GM21723 (cell line): ENCODE data around the gene PRSS2.
A peak's percentile ranks its signal among the peaks of the same experiment; 100 is the strongest.

Source experiments
- ATAC-seq: cut with Tn5 transposase; IDR thresholded peaks from one replicate; pipeline ENCODE4 v1.9.1; 2021; ENCODE audit warnings: mild to moderate bottlenecking, moderate library complexity; ENCODE audit not compliant: unreplicated experiment

PRSS2 gene

DNA sequence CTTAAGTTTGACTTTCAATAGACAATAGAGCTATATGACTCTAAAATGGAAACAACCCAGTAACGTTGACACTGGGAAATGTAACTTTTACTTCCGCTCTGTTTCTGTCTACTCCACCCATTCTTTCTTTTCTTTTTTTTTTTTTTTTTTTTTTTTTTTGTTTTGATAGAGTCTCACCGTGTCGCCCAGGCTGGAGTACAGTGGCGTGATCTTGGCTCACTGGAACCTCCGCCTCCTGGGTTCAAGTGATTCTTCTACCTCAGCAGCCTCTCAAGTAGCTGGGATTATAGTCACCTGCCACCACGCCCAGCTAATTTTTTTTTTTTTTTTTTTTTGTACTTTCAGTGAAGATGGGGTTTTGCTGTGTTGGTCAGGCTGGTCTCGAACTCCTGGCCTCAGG, 13.9 kb downstream of the PRSS2 start:
- ATAC-seq: no peak

DNA sequence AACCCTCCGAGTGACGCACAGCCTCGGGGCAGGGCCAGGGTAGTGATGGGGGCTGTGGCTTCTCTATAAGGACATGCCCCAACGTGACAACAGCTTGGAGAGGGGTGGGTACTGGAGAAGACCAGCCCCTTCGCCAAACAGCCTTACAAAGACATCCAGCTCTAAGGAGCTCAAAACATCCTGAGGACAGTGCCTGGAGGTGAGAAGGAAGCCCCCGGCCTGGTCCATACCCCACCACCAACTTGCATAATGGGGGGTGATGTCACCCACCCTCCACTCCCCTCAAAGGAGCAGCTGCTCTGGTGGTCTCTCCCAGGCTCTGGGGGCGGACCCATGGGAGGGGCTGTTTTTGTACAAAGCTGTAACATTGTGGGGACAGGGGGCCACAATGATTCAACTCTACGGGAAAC, 15.1 kb downstream of the PRSS2 start:
- ATAC-seq: no peak

DNA sequence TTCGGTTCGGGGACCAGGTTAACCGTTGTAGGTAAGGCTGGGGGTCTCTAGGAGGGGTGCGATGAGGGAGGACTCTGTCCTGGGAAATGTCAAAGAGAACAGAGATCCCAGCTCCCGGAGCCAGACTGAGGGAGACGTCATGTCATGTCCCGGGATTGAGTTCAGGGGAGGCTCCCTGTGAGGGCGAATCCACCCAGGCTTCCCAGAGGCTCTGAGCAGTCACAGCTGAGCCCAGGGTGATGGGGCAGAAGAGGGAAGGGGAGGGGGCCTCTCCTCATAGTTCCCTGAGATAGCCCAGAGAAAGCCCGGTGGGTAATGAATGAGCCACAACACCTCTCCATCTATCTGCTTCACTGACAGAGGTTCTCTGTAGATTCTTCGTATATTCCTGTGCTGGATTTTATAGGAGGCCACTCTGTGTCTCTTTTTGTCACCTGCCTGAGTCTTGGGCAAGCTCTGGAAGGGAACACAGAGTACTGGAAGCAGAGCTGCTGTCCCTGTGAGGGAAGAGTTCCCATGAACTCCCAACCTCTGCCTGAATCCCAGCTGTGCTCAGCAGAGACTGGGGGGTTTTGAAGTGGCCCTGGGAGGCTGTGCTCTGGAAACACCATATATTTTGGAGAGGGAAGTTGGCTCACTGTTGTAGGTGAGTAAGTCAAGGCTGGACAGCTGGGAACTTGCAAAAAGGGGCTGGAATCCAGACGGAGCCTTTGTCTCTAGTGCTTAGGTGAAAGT, 16.4 kb downstream of the PRSS2 start:
- no peak for ATAC-seq

DNA sequence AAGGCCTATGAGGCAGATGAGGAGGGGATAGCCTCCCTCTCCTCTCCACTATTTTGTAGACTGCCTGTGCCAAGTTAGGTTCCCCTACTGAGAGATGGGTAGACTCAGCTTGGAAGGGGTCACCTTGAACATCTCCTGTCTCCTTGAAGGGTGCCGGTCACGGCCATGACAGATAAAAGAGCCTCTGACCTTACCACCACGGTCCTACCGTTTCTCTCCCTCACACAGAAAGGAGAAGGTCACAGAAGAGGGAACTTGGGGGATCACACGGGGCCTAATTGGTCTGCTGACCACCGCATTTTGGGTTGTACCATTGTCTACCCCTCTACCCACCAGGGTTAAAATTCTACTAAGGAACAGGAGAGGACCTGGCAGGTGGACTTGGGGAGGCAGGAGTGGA, 17.0 kb downstream of the PRSS2 start:
- ATAC-seq: no peak

DNA sequence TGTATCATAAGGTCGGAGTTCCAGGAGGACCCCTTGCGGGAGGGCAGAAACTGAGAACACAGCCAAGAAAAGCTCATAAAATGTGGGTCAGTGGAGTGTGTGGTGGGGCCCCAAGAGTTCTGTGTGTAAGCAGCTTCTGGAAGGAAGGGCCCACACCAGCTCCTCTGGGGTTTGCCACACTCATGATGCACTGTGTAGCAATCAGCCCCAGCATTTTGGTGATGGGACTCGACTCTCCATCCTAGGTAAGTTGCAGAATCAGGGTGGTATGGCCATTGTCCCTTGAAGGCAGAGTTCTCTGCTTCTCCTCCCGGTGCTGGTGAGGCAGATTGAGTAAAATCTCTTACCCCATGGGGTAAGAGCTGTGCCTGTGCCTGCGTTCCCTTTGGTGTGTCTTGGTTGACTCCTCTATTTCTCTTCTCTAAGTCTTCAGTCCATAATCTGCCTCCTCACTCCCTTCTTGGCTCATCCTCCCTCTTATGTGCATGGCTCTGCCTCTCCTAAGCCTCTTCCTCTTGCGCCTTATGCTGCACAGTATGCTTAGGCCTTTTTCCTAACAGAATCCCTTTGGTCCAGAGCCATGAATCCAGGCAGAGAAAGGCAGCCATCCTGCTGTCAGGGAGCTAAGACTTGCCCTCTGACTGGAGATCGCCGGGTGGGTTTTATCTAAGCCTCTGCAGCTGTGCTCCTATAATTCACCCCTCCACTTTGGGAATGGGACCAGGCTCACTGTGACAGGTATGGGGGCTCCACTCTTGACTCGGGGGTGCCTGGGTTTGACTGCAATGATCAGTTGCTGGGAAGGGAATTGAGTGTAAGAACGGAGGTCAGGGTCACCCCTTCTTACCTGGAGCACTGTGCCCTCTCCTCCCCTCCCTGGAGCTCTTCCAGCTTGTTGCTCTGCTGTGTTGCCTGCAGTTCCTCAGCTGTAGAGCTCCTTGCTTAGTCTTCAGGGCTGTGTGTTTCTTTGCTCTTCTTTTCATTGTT, 17.8 kb downstream of the PRSS2 start:
- no peak for ATAC-seq

DNA sequence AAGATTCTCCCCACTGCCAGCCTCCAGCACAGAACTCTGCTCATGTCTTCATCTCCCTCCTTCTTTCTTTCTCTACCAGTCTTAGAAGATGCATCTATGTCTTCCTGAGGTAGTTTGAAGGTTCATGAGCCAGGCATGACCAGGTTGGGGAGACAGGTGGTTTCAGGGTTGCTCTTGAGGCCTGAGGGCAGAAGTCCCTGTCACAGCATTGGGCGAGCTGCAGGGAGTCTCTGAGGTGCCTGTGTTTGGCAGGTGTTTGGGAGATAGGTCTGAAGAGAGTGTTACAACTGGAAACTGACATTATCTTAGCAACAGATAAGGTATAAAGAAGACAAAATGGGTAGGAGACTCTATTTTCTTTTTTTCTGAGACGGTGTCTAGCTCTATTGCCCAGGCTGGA, 18.7 kb downstream of the PRSS2 start:
- no peak for ATAC-seq

DNA sequence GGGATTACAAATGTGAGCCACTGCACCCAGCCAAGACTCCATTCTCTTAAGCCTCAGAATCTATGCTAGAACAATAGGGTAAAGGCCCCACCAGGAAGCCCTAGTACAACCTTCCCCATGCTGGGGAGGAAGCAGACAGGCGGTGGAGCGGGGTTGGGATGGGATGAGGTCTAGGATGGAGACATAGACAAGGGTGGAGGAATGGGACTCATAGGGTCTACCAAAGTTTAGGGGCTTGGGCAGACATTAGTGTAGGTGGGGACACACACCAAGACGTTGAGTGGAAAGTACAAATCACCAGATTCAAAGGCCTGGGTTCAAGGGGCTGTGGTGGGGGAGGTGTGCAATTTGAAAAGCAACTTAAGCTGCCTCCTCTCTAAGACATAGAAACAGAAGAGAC, 19.3 kb downstream of the PRSS2 start:
- no peak for ATAC-seq

DNA sequence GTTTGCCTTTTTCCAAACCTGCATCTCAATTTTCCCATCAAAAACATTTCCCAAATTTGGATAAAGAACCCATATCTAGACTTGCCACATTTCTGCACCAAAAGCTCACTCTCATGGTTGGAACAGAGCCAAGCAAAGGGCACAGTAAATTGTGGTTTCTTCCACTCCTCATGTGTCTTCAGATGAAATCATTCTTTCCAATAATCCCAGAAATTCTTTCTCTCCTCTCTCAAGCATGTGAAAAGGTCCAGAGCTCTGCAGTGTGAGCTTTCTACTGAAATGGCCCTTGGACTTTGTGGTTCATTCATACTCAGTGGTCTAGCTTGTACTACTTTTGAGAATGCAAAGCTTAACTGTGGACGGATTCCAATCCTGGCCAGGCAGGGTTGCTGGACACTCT, 19.8 kb downstream of the PRSS2 start:
- no peak for ATAC-seq

DNA sequence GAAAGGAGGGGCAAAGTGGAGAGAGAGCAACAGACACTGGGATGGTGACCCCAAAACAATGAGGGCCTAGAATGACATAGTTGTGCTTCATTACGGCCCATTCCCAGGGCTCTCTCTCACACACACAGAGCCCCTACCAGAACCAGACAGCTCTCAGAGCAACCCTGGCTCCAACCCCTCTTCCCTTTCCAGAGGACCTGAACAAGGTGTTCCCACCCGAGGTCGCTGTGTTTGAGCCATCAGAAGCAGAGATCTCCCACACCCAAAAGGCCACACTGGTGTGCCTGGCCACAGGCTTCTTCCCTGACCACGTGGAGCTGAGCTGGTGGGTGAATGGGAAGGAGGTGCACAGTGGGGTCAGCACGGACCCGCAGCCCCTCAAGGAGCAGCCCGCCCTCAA, 20.7 kb downstream of the PRSS2 start:
- no peak for ATAC-seq

DNA sequence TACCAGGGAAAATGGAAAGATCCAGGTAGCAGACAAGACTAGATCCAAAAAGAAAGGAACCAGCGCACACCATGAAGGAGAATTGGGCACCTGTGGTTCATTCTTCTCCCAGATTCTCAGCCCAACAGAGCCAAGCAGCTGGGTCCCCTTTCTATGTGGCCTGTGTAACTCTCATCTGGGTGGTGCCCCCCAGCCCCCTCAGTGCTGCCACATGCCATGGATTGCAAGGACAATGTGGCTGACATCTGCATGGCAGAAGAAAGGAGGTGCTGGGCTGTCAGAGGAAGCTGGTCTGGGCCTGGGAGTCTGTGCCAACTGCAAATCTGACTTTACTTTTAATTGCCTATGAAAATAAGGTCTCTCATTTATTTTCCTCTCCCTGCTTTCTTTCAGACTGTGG, 21.4 kb downstream of the PRSS2 start:
- no peak for ATAC-seq

DNA sequence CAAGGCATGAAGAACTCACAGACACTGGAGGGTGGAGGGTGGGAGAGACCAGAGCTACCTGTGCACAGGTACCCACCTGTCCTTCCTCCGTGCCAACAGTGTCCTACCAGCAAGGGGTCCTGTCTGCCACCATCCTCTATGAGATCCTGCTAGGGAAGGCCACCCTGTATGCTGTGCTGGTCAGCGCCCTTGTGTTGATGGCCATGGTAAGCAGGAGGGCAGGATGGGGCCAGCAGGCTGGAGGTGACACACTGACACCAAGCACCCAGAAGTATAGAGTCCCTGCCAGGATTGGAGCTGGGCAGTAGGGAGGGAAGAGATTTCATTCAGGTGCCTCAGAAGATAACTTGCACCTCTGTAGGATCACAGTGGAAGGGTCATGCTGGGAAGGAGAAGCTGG, 21.8 kb downstream of the PRSS2 start:
- ATAC-seq: no peak

DNA sequence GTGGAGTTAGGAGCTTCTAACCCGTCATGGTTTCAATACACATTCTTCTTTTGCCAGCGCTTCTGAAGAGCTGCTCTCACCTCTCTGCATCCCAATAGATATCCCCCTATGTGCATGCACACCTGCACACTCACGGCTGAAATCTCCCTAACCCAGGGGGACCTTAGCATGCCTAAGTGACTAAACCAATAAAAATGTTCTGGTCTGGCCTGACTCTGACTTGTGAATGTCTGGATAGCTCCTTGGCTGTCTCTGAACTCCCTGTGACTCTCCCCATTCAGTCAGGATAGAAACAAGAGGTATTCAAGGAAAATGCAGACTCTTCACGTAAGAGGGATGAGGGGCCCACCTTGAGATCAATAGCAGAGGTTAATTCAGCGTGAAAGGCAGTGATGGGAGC, 22.4 kb downstream of the PRSS2 start:
- no peak for ATAC-seq

DNA sequence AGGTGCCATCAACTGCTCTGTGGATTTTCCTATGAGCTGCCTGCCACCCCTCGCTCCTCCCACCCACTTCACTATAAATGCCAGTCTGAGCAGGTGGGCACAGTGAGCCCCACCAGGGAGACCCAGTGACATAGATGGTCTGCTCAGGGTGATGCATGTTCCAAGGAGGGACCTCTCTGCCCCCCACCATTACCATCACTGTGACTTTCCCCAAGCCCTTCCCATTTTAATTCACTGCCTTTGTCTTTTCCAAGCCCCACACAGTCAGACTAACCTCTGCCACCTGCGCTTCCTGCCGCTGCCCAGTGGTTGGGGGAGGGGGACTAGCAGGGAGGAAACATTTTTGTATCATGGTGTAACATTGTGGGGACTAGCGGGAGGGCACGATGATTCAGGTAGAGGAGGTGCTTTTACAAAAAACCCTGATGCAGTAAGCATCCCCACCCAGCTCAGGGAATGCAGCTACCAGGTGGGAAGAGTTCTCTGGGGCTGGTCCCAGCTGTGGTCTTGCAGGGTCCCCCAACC, 24.6 kb downstream of the PRSS2 start:
- ATAC-seq: no peak

DNA sequence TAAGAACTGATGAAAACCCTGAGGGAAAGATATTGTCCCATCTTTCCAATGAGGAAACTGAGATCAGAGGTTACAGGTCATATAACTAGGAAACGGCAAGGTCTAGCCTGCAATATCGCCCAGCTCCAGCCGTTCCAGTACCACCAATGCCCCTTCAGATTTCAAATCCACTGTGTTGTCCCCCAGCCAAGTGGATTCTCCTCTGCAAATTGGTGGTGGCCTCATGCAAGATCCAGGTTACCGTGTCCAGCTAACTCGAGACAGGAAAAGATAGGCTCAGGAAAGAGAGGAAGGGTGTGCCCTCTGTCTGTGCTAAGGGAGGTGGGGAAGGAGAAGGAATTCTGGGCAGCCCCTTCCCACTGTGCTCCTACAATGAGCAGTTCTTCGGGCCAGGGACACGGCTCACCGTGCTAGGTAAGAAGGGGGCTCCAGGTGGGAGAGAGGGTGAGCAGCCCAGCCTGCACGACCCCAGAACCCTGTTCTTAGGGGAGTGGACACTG, 25.3 kb downstream of the PRSS2 start:
- no peak for ATAC-seq

DNA sequence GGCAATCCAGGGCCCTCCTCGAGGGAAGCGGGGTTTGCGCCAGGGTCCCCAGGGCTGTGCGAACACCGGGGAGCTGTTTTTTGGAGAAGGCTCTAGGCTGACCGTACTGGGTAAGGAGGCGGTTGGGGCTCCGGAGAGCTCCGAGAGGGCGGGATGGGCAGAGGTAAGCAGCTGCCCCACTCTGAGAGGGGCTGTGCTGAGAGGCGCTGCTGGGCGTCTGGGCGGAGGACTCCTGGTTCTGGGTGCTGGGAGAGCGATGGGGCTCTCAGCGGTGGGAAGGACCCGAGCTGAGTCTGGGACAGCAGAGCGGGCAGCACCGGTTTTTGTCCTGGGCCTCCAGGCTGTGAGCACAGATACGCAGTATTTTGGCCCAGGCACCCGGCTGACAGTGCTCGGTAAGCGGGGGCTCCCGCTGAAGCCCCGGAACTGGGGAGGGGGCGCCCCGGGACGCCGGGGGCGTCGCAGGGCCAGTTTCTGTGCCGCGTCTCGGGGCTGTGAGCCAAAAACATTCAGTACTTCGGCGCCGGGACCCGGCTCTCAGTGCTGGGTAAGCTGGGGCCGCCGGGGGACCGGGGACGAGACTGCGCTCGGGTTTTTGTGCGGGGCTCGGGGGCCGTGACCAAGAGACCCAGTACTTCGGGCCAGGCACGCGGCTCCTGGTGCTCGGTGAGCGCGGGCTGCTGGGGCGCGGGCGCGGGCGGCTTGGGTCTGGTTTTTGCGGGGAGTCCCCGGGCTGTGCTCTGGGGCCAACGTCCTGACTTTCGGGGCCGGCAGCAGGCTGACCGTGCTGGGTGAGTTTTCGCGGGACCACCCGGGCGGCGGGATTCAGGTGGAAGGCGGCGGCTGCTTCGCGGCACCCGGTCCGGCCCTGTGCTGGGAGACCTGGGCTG, 26.0 kb downstream of the PRSS2 start:
- ATAC-seq: peak; percentile 51

DNA sequence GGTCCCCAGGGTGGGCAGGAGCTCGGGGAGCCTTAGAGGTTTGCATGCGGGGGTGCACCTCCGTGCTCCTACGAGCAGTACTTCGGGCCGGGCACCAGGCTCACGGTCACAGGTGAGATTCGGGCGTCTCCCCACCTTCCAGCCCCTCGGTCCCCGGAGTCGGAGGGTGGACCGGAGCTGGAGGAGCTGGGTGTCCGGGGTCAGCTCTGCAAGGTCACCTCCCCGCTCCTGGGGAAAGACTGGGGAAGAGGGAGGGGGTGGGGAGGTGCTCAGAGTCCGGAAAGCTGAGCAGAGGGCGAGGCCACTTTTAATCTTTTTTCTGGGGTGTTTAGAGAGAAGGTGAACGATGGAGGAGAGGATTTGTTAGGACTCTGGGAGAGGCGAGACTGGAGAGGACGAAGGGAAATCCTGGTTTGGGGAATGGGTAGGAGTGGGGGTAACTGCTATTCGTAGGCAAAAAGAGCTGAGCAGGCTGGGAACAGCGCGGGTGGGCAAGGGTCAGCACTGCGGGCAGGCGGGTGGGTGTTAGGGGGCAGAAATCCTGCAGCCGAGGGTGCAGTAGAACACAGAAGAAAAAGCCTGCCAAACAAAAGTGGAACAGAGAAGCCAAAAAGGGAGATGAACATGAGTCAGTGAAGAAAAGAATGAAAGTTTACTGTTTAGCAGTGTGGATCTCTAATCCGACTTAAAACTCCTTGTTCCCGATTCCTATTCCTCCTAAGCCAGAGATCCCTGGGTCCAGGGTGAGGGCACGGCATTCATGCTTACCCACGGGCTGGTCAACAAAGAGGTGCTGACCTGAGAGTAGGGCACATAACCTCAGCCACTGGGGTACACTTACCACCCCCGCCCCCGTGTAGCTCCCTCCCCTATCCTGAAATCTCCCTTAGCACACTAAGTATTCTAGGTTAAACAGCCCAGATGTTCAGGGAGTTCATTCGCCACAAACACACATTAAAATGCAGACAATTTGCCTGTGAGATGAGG, 26.9 kb downstream of the PRSS2 start:
- ATAC-seq: peak; percentile 34

DNA sequence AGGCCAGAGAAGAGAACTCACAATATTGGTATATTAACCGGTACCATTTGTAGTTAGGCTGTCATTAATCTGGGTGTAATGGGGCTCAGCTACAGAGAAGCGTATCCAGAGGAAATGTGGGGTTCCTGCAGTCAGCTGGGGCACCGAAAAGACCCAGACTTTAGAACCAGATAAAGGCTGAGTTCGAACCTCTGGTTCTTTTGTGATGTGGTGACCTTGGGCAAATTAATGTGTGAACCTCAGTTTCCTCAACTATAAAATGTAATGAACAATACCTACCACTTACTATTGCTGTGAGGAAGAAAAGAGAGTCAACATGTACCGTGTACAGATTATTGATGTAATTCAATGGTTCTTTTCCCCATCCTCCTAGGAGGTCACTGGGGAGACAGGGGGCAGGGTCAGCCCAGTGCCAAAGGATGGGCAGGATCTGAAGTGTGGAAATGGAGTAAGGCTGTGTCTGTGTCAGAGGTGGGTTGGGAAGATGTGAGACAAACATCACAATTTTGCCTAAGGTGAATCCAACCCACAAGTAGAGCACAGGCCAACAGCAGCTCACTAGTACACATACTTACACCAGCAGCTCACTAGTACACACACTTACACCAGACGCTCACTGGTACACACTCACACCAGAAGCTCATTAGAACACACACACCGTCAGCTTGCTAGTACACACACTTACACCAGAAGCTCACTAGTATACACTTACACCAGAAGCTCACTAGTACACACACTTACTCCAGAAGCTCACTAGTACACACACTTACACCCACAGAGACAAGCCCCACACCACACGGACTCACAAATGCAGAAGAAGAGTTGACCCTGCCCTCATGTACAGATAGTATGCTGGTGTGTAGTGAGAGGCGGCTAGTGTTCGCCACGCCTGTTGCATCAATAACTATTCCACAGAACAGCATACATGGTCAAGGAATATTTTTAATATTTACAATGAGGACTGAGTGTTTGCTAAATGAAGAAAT, 28.0 kb downstream of the PRSS2 start:
- ATAC-seq: no peak

DNA sequence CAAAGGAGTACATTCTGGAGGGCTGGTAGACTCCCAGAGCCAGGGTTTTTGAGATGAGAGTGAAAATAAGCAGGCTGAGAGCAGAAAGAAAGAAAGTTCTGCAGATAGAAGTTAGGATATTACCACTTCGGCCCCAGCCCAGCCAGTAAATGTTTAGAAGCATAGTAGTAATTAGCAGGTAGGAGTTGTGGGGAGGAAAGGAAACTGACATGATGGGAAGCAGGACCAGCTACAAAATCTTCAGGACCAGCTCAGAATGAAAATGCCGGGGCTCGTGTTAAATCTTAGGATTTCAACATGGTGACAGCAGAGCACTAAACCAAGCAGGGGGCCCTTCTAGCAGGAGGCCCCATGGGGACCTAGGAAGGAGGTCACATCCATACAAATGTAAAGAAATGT, 28.7 kb downstream of the PRSS2 start:
- no peak for ATAC-seq
